ENCODE results near the gene SNCG.
"Not testable (repeated sequence)": the region's sequence is repeated elsewhere in the genome, so short reads cannot be mapped to it uniquely, and the experiment has no call there.

Gene SNCG

DNA sequence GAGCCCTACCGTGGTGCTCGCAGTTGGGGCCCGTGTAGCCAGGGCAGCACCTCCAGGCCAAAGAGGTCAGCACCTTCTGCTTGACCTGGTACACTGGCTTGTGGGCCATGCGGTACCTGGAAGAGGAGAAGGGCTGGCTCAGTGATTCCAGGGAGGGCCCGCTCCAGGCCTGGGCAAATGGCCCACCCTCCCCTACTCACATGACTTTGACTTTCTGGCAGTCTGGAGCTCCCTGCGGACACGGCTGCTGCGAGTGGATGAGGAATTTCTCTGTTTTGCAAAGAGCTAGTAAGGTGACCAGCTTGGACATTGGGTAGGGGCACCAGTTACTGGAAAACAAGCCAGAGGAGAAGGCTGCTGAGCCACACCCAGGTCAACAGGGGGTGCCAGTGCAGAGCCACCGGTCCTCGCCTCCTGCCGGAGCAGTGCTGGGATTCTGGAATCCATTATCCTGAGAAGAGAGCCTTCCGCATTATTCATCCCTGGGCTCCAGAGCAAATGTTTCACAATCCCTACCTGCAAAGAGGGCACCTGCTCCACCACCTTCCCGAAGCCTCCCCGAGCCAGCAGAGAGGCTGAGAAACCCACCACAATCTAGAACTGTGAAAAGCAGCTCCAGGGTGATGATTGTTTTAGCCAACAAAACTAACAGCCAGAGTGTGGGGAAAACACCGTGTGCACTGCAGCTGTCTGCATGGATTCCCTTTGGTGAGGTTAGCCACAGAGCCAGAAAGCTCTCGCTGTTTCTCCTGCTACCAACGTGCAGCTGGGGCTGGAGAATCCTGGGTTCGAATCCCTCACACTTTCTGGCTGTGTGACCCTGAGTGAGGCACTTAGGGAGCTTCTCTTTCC is 12.8 kb upstream of the SNCG start:
- no peak for FAIRE-seq

DNA sequence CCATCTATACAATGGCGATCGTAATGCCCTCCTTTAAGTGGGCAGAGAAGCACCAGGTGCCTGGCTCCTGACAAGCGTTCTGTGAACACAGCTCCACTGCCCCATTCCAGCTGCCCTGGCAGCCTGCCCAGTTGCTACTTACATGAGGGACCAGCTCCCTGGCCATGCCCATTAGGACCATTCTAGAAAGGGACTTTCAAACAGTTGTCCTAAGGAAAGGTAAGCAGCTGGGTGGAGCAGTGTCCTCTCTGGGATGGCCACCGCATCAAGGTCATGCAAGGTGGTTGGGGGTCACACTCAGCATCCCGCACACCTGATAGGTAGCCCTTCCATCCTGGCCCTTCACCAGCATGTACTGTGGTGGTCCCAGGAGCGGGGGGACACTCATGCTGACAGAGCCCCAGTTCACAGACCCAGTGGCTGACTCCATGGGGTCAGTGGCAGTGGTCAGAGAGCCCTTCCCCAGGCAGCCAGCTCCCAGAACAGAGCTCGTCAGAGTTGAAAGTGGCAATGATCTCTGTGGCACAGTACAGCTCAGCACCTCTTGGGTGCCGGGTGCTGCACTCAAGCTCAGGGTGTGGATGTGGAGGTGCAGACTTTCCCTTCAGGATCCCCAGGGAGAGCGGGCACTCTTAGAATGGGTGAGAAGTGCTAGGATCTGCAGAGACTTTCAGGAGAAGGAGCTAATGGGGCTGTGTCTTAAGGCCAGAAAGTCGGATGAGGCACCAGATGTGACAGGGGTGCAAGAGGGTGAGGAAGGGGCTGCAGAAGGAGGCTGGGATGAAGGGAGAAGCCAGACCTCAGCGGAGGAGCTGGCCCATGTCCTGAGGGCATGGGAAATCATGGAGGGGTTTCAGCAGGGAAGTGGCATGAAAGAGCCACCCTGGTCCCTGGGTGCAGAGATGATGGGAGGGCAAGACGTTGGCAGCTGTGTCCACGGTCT is 11.9 kb upstream of the SNCG start:
- FAIRE-seq = no peak

DNA sequence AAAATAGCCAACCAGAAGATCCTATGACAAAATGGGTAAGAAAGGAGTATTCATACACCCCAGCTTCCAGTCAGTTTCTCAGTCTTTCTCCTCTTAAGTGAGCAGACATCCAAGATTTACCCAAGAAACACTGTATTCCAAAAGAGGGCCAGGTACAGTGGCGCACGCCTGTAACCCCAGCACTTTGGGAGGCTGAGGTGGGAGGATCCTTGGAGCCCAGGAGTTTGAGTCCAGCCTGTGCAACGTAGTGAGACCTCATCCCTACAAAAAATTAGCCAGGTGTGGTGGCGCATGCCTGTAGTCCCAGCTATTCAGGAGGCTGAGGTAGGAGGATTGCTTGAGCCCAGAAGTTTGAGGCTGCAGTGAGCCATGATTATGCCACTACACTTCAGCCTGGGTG is 10.6 kb upstream of the SNCG start:
- not testable (repeated sequence) for FAIRE-seq

DNA sequence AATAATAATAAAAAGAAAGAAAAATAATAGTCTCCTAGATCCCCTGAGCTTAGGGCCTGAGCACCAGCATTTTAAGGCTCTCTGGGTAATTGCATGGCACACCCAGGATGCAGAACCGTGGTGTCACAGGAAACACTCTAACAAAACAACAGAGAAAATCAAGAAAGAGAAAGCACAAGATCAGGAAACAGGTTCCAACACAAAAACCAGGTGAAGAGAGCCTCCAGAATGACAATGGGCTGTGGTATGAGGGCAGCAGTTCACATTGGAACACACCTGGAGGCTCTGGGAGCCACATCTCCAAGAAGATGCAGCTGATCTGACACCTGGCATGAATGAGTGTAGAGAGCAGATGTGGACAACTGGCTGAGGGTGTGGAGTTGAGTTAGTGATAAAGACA is 8.1 kb upstream of the SNCG start:
- no peak for FAIRE-seq

DNA sequence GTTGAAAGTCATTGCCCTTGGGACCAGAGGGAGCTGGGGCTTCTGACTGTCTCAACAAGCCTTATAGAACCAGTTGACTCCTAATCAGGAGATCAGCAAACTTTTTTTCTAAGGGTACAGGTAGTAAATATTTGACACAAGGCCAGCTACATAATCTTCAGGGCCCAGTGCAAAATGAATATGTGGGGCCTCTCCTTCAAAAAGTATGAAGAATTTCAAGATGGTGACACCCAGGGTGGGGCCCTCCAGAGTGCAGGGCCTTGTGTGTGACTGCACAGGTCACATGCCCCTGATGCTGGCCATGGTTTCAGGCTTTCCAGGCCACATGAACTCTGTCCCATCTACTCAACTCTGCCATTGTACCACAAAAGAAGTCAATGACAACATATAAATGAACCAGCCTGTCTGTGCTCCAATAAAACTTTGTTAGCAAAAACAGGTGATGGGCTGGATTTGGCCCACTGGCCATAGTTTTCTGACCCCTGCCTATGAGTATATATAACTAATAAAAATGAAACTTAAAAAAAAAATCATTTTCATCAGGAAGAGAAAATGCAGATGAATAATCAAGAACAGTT is 7.1 kb upstream of the SNCG start:
- no peak for FAIRE-seq

DNA sequence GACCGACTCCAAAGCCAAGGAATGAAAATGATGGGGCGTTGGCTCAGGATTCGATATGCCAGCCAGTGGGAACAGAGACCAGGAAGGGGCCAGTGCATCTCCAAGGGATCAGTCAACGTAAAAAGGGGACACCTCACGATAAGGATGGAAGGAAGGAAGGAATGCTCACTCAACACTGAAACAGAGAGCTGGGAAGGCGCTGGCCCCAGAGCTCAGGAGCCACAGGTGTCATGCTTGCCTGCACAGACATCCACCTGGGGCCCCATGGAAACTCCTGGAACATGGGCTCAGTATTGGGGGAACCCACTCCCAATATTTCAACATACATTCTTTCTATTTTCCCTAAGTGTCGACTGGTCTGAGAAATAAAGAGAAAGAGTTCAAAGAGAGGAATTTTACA is 6.3 kb upstream of the SNCG start:
- no peak for FAIRE-seq

DNA sequence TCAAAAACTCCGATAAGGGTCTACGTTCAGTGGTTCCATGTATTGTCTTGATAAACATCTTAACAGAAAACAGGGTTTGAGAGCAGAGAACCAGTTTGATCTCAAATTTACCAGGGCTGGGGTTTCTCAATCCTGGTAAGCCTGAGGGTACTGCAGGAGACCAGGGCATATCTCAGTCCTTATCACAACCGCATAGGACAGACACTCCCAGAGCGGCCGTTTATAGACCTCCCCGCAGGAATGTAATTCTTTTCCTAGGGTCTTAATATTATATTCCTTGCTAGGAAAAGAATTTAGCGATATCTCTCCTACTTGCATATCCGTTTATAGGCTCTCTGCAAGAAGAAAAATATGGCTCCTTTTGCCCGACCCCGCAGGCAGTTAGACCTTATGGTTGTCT is 5.7 kb upstream of the SNCG start:
- not testable (repeated sequence) for FAIRE-seq

DNA sequence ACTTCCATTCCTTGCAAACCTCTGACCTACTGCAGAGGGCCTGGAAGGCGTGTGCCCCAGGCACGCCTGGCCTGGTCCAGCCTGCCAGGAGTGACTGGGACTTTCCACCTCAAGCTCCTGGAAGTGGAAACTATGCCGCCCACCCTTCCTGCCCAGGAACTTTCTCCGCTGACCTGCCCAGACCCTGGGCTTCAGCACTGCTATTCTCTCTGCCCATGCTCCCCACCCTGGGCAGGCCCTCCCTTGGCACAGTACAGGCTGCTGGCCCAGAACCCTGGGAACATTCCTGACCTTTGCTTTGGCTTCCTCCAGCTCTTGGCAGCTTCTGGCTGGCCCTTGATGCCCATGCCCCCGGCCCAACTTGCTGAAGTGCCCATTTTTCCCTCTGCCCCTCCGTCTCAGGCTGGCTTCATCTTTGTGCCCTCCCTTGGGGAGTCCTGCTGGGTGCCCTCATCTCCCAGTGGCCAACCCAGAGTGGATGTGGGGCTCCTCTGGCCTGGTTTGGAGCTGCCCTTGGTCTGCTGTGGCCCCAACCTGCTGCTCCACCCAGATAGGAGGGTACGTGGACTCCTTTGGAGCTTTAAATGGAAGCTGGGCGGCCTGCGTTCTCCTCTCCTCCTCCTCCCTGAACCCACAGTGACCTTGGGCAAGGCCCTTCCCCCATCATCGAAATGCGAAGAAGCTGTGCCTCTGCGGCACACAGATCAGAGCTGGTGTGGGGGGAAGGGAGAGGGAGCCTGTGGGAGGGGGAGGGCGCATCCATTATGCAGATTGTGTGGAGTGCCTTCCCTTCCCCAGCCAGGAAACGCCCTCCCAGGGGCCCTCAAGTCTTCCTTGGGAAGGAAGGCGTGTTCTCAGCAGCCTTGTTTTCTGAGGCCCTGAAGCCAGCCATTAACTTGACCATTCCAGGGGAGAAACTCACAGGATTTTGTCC is 4.4 kb upstream of the SNCG start:
- no peak for FAIRE-seq

DNA sequence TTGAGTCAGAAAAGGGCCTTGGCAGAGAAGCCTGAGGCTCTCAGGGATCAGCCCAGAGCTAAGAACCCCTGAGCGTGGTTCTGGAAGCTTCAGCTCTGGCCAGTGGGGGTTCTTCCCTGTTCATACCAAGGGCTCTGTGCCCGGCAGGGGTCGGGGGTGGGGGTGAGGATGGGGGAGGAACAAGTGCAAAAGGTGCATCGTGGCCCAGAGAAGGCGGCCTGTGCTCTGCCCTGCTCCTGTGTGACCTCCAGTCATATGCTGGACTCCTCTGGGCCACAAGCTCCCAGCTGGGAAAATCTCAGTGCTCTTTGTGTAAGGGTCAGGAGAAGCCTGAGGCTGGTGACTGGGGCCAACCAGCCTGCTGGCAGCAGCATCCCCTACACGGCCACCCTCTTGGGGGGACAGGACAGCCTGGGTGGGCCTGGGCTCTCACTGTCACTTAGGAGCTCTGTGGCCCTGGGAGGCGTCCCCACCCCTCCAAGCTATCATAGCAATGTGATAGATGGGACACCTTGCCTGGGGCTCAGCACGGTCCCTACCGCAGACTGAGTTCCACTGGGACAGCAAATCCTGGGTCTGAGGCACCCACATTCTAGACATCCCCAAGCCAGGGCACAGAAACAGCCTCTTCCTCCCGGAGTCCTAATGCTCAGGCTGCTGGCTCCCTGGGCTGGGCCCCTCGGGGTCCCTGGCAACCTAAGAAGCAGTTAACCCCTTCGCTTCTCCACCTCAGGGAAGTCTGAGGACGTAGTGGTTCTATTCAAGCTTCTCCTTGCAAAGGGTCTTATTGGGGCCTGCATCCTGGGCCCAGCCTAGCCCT is 3.5 kb upstream of the SNCG start:
- FAIRE-seq = no peak

DNA sequence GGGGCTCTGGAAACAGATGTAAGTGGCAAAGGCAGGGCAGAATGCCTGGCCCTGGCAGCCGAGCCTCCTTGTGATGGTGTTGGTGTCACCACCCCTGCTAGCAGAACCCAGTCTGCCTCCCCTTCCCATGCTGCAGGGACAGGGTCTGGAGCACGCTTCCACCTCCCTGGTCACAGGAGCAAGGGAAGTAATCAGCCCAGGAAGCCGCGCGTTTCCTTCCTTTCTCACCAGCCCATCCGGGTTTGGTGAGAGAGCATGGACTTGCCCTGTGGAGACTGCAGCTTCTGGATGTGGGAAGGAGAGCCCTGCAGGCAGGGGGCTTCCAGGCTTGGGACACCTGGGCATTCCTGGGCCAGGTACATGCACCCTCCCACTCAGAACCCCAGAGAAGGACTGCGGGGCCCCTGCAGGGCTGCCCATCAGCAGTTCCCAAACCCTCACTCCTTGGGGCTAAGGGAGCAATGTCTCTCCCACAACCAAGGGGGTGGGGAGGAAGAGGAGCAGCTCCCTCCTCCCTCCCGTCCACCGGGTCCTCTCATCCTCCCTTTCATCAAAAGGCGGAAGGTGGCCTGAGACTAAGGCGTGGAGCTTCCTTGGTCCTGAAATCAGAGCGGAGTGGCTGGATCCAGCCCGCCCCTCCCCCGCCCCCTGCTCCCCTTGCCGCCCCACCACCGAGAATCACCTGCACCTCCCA is 2.8 kb upstream of the SNCG start:
- no peak for FAIRE-seq

DNA sequence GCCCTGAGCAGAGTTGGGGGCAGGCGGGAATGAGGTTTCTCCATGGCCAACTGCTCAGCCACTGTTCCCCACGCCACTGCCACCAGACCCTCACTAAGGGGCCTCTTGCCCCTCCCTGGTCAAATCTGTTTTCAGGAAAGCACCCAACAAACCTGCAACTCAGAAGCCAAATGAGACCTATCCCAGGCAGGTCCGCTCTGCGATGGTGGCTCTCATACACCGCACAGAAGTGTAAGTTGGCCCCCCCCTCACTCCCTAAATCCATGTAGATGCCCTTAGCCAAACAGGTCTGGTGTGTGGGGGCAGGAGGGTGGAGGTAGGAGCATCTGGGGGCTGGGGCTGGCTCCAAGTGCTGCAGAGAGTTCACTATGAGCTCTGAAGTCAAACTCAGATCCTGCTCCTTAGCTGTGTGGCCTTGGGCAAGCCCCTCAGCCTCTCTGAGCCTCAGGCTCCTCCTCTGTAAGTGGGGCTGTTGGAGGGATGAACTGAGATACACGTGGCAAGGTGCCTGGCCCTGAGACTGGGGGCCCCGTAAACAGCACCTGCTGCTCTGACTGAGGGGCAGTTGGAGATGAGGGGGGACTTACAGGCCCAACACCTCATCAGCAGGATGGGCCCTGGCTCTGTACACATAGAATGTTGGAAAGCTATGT is 2.1 kb upstream of the SNCG start:
- no peak for FAIRE-seq

DNA sequence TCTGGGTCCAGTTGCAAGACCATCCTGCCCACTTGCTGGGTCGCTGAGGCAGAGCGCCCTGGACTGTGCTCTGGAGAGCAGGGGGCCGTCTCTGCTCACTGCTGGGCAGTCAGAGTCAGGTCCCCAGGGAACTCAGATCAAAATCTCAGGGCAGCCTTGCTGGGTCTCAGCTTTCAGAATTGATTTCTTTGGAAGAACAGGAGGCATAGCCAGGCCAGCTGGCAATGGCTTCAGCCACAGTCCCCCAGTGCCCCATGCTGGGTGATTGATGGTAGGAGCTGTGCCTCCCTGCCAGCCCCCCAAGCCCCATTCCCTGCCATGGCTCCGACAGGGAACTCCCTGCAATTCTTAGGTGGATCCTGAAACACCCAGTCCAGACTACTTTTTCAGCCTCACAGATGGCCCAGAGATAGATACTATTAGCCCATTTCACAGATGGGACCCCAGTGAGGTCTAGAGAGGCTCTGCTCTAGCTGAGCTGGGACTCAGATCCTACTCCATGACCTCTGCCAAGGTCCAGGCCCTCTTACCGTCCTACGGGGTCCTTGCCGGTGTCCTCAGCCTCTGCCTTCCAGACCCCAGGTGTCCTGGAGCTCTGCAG is 1.5 kb upstream of the SNCG start:
- FAIRE-seq = no peak

DNA sequence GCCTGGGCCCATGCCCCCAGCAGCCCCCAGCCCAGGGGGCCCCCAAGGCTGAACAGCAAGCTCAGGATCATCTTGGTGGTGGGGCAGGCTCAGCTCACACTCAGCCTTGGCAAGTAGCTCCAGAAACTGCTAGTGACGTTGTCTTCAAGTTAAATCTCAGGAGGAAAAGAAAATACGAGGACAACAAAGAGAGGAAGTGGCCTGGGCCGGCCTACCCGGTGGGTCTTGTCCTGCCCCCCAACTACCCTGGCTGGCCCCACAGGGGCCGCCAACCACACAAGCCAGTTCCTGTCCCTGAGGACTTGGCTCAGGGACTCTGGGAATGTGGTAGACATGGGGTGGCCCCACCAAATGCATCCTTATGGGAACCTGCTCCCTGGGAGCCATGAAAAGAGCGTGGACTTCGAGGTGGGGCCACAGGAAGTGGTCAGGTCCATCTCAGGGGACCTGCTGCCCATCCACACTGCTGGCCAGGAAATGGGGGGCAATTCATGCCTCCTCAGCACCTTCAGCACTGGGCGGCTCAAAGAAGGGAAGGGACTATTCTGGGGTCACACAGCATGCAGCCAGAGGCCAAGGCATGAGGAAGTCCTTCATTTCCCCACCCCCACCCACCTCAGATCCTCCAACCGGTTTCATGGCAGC is 806 bp upstream of the SNCG start, which contains the start of gene MMRN2:
TSS of gene MMRN2 (minus strand) at position 145 of the 645 bp plus-strand sequence. CDS start at position 71, 74 bp downstream.
- FAIRE-seq = no peak

DNA sequence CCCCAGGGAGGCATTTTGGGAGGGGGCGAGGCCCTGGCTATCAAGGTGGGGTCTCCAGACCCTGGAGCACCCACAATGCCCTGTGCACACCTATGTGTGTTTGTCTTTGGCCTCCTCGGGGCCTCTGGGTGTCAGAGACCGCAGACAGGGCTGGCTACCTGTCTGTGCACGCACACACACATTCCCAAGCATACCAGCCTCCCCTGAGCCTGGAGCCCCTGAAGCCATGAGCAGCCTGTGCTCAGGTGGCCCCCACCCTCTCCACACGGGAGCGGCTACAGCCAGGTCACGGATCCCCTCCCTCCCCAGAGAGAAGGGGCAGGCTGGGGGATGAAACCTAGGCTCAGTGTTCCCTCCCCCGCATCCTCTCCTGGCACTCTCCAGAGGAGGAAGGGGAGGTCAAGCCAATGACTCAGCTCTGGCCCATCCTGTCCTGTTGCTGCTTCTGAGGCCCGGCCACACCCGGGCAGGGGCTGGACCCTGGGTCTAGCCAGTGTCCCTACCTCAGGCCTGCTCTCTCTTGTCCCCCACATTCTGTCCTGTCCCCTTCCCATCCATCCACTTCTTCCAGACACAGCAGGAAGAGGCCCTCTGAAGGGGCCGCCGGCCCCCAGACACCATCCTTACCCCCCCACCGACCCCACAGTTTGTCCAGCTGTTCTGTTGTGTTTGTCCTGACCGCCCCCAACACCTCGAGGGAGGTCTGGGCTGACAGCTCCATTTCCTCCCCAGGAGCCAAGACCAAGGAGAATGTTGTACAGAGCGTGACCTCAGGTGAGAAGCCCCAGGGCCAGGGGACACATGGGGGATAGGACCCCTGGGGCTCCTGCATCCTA is 720 bp downstream of the SNCG start:
- no peak for FAIRE-seq

DNA sequence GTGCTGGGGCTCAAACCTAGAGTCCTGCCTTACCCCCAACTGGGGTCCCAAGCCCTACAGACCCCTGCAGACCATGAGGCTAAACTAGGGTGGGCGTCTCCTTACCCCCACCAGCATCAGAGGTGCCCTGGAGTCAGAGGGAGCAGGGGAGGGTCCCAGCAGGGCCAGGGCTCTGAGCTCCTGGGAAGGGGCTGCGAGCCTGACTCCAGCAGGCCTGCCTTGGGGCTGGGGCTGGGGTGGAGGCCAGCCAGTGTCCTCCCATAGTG is 1.3 kb downstream of the SNCG start:
- FAIRE-seq = no peak

DNA sequence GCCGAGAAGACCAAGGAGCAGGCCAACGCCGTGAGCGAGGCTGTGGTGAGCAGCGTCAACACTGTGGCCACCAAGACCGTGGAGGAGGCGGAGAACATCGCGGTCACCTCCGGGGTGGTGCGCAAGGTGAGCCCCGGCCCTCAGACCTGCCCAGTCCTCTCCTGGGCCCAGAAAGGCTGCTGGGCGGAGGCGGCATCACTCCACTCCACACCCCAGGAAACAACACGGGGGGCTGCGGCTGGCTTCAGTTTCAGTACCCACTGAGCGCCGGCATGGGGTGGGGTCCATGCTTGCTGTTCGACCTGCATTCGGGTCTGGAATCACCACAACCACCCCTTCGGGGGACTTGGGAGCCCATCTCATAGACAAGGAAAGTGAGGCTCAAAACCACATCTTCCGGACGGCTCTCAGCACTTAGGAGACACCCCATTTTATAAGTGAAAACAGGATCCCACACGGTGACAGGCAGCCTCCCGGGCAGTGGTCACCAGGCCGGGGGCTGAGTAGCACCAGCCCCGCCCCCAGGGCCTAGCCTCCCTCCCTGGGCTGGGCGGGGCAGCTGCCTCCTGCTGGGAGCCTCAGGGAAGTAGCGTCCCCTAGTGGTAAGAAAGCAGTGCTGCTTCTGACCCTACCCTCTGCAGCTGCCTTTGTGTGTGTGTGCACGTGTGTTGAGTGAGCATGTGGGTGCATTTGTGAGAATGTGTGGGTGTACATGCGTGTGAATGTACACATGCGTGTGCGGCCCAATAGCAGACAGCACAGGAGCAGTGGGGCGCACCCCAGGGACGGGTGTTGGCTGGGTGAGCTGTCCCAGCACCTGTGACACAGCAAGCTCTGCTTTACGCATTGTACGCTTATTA is 1.8 kb downstream of the SNCG start:
- no peak for FAIRE-seq

DNA sequence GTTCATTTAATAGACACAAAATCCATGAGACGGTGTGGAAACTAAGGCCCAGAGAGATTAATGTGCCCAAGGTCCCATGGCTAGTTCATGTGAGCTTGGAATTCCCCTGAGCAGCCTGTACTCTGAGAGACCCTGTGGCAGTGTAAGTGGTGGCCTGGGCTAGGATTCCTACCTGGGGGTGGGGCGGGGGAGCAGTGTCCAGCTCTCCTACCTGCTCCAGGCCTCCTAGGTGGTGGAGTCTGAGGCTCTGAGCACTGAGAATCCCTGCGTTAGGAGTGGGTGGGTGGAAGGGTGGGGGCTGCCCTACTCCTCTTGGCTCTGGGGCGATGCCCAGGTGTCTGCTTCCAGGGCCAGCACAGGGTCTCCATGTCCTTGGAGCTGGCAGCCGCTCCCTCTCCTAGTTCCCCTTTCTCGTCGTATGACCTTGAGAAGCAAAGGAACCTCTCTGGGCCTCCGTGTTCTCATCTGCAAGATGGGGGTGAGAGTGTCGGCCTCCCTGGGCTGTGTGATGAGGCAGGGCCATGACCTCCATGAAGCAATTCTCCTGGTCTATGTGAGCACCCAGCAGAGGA is 2.5 kb downstream of the SNCG start:
- FAIRE-seq = no peak
